HL-60/S4 treated with phorbol 12-myristate 13-acetate at 8.2 ng/mL for 4 days and 3 days (cell line): ENCODE results near the gene TNFSF18.
"Not testable (repeated sequence)": the region's sequence is repeated elsewhere in the genome, so short reads cannot be mapped to it uniquely, and the experiment has no call there.

ENCODE experiments used
- in situ Hi-C: fragments of 300-500 bp; cut with MboI; formaldehyde crosslinking; loops from 2 replicates; pipeline ENCODE4 v1.15.0; 2022; ENCODE audit warnings: low sequenced_read_pairs

TNFSF18 gene

GRCh38 chr1:173050865-173051264, at the start of gene TNFSF18:
Gene TNFSF18, minus strand, starts transcription at chr1:173050941. Its CDS starts 45 bp downstream, at chr1:173050896.
- in situ Hi-C loops = no loop called here

DNA sequence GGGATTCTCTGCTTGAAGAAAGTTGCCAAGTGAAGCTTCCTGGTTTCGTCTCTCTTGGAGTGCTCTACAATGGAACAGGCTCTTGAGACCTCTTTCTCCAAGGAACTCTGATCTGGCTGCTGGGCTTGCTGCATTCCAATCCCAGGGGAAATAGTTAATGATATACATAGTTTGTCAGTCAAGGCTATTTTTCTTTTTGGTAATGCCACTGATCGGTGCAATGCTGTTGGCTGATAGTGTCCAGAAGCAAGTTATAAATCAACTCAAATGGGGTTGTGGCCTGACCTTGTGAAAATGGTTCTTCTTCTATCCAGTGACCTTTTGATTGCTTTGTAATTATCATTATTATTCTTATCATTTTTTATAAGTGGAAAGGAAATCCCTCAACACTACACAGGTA, 48.4 kb upstream of the TNFSF18 start:
- in situ Hi-C loops = no loop called here

- in situ Hi-C loops = no loop called here
These were observed 47.4 kb upstream of the TNFSF18 start for GRCh38 chr1:173098117-173098516.

GRCh38 chr1:173097001-173097400, 46.3 kb upstream of the TNFSF18 start:
- in situ Hi-C loops = no loop called here

DNA sequence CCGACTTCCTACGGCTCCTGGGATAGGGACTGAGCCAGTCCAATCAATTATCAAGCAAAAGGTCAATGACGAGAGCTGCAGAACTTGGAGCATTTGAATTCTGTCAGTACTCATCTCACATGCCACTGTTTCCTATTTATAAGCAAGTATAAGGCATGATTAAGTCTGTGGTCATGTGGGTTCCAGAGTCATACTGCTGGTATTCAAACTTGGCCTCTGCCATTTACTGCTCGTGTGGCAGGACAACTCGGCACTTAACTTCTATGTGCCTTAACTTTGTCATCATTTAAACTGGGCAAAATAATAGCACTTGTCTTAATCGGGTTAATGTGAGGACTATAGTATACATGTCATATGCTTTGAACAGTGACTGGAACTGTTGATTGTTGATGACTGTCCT, 44.9 kb upstream of the TNFSF18 start:
- in situ Hi-C loops = no loop called here

DNA sequence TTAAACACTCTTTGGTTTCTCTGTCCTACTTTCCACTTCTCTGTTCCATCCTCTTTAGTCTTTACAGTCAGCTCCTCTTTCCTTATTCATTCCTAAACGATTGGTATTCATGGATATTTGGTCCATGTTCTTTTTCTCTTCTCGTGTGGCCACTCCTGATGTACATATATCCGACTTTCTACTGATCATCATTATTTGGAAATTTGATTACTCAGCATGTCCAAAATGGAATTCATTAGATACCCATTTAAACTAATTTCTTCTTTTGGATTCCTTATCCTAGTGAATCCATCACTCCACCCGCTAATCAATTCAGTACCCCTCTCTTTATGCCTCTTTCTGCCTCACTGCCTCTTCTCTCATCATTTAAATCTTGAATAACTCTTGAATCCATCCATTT, 43.8 kb upstream of the TNFSF18 start:
- in situ Hi-C loops = no loop called here

GRCh38 chr1:173093691-173094445, 43.1 kb upstream of the TNFSF18 start:
- in situ Hi-C loops = no loop called here

GRCh38 chr1:173084292-173084691, 33.6 kb upstream of the TNFSF18 start:
- in situ Hi-C loops = no loop called here

DNA sequence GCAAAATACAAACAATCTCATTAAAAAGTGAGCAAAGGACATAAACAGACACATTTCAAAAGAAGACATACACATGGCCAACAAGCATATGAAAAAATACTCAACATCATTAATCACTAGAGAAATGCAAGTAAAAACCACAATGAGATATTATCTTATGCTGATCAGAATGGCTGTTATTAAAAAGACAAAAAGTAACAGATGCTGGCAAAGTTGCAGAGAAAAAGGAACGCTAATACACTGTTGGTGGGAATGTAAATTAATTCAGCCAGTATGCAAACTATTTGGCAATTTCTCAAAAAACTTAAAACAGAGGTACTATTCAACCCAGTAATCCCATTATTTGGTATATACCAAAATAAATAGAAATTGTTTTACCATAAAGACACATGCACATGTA, 32.2 kb upstream of the TNFSF18 start:
- in situ Hi-C loops = no loop called here

DNA sequence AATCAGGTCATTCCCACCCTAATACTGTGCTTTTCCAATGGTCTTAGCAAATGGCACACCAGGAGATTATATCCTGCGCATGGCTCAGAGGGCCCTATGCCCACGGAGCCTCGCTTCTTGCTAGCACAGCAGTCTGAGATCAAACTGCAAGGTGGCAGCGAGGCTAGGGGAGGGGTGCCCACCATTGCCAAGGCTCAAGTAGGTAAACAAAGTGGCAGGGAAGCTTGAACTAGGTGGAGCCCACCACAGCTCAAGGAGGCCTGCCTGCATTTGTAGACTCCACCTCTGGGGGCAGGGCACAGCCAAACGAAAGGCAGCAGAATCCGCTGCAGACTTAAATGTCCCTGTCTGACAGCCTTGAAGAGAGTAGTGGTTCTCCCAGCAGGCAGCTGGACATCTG, 23.5 kb upstream of the TNFSF18 start:
- in situ Hi-C loops = not testable (repeated sequence)

- in situ Hi-C loops = no loop called here
These were observed 13.3 kb upstream of the TNFSF18 start for GRCh38 chr1:173064011-173064410.

- in situ Hi-C loops = no loop called here
These were observed 12.4 kb upstream of the TNFSF18 start for GRCh38 chr1:173063171-173063570.

- in situ Hi-C loops = no loop called here
These were observed 11.6 kb upstream of the TNFSF18 start for GRCh38 chr1:173062150-173062938.

GRCh38 chr1:173058556-173058955, 7.8 kb upstream of the TNFSF18 start:
- in situ Hi-C loops = no loop called here

DNA sequence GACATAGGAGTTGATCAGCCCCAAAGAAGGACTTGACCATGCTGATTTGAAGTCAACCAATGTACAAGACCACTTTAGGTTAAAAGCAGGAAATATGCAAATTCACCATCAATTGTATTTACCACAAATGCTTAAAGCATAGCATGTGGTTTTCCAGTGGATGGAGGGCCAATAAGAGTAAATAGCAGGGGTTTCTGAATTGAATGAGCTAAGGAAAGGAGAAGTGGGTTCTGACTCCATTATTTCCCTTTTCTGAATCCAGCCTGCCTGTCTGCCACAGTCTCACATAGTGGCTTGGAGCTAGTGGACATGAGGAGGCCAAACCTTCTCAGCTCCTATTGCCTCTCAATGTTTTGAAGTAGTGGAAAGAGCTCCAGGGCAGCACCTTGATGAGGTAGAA, 7.2 kb upstream of the TNFSF18 start:
- in situ Hi-C loops = no loop called here

DNA sequence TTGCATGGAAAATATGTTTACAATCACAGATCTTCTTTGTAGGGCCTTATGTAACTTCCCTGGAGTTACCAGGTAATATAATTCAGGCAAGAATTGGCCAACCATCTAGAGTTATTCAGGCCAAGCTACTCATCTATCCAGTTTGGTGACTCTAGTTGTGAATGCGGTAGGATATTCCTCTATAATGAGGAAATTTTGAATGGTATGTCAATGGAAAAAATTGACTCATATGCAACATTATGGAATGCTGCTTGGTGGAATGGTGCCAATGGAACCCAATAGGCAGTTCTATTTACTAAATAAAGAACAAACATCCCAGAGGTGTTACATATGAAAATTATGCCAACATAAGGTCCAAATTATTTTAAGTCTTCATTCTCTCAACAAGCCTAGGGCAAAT, 5.6 kb upstream of the TNFSF18 start:
- in situ Hi-C loops = no loop called here

DNA sequence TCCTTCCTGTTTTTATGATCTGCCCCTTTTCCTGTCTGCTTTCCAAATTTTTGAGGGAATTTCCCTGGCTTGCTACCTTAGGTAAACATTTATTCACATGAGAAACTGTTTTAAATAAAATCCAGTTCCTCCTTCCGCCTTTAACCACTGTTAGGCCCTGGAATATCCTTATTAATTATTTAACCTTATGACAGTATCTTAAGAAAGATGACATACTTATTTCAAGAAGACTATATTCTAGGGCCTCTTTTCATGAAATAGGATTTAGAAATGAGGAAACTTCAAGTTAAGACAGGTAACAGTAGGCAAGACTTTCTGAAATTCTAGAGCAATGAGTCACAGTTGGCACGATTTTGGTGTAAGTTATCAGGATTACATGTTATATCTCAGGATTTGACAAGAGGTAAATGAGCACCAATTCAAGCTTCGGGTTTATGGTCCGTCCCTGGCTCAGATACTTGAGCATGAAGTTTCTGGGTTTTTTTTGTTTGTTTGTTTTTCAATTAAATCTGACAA, 2.0 kb upstream of the TNFSF18 start:
- in situ Hi-C loops = no loop called here

GRCh38 chr1:173049322-173049633, 1.5 kb downstream of the TNFSF18 start:
- in situ Hi-C loops = no loop called here

DNA sequence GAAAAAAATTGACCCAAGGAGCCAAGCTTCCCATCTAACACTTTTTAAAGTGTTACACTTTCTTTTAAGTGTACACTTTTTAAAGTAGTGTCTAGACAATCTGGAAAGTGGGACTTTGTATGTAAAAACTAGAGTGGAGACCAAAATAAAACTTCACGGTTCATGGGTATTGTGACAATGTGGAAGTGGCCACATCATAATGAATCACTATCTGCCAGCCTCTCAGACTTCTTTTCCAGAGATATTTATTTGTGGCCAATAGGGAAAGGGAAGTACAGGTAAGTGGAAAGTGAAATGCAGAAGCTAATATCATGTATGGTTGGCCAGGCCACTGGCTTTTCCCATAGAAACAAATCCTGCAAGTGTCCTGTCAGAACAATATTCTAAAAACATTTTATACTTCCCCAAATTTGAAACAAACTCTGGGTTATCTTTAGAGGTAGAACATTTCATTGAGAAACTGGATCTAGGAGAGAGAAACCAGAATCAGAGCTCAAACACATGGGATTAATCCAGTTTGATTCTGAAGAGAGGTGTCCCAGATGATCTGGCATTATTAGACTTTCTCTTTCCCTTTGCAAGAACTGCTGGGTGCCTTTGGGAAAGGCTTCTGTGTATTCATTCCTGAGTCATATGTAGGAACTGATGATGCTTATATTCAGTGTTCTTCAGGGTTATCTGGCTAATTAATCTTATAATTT, 2.0 kb downstream of the TNFSF18 start:
- in situ Hi-C loops = no loop called here

- in situ Hi-C loops = no loop called here
These were observed 6.1 kb downstream of the TNFSF18 start for GRCh38 chr1:173044656-173045055.

- in situ Hi-C loops = no loop called here
These were observed 7.5 kb downstream of the TNFSF18 start for GRCh38 chr1:173043253-173043652.

DNA sequence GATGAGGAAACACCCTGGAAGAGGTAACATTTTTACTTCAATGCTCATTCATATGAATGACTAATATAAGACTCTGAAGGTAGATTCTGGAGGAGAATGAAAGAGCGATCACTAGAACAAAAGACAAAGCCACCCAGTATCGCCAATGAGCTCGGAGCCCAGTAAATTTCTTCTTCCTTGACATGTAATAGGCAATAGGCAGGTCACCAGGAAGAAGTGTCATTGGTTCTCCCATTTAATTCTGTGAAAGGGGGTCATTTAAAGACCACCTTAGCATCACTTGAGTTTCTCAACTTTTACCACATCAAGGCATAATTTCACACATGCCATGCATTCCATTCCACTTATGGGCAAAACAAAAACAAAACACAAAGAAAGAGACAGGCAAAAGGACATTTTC, 7.9 kb downstream of the TNFSF18 start:
- in situ Hi-C loops = no loop called here
